GM19372 (cell line): ENCODE results near the gene SUDS3.
"Not testable (repeated sequence)": the region's sequence is repeated elsewhere in the genome, so short reads cannot be mapped to it uniquely, and the experiment has no call there.

Experiments
- ATAC-seq: cut with Tn5 transposase; IDR thresholded peaks from one replicate; pipeline ENCODE4 v1.9.1; 2021; ENCODE audit warnings: mild to moderate bottlenecking, low read depth, moderate library complexity; ENCODE audit not compliant: unreplicated experiment

SUDS3 gene

DNA sequence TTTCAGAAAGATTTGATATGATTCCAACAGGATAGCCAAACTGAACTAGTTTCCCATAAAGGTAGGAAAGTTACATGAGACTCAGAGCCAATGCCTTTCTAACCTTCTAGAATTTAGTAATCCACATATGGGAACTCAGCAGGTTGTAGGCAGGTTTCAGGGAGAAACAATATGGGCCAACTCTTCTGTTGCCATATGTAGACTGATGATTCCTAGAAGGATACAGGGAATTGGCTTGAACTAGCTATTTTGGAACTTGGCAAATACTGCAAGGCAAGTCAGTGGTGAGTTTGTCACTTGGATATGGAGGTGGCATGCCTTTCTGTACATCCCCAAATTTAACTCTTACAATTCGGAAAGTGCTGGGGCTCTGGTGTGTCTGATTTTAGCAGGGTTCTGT is 15.5 kb downstream of the SUDS3 start:
- no peak for ATAC-seq

GRCh38 chr12:118397708-118398440 is 21.5 kb downstream of the SUDS3 start:
- ATAC-seq: no peak

- ATAC-seq: no peak
Measured at GRCh38 chr12:118398524-118398923, 22.2 kb downstream of the SUDS3 start.

DNA sequence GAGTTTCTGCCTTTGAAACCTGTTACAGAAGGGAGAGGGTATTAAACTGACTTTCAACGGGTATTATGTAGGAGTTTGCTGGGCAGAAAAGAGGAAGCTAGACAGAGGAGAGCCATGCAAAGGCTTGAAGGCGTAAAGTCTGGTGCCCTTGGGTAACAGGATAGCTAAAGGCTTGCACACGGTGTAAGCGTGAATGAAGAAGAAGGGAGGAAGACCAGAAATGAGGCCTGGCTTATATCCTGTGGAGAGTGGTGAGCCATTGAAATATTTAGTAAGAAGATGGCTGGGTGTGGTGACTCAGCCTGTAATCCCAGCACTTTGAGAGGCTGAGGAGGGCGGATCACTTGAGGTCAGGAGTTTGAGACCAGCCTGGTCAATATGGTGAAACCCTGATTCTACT is 22.6 kb downstream of the SUDS3 start:
- ATAC-seq: no peak

DNA sequence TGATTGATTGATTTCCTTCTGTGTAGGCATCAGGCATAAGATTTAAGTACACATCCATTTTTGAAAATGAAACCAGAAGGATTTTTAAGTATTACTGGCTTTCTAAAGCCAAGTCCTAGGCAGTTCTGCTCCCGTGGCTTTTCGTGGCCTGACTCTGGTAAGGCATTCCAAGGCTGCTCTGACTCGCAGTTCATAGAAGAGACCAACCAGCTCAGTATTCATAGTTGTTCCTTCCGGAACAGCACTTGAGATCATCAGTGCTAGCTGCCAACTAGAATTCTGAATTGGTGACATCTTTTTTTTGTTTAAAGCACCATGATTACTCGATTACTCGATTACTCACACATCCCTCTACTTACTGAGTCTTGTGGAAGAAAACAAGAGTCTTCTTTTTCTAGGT is 25.9 kb downstream of the SUDS3 start:
- ATAC-seq: no peak

DNA sequence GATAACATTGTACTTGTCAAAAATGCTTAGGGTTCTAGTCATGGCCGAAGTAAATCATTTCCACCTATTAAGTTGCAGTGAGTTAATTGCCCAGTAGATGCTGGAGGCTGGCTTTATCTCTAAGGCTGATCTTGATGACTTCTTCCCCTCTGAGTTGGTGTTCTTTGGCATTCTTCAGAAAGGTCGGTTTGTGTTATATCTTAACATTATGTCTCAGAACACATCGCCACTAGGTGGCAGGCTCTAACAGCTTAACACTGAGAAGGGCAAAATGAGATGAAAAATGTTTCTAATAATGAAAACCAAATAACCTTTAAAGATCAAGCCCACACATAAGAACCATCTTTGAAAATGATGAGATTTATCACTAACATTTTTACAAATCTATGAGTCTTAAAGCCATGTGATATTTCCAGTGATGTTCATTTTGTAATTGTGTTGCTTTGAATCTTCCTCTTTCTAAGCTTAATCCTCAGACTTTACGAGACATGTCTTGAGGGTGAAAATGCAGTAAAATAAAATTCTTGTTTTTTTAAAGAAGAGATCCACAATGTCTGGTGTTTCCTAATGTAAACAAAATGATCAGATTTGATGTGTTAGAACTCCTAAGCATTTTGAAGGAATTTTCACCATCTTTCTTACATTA is 28.6 kb downstream of the SUDS3 start:
- peak; percentile 72 for ATAC-seq

DNA sequence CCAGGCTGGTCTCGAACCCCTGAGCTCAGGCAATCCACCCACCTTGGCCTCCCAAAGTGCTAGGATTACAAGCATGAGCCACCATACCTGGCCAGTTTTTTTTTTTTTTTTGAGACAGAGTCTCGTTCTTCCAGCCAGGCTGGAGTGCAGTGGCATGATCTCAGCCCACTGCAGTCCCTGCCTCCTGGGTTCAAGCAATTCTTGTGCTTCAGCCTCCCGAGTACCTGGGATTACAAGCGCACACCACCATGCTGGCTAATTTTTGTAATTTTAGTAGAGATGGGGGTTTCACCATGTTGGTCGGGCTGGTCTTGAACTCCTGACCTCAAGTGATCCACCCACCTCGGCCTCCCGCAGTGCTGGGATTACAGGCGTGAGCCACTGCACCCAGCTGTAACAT is 31.9 kb downstream of the SUDS3 start:
- not testable (repeated sequence) for ATAC-seq

DNA sequence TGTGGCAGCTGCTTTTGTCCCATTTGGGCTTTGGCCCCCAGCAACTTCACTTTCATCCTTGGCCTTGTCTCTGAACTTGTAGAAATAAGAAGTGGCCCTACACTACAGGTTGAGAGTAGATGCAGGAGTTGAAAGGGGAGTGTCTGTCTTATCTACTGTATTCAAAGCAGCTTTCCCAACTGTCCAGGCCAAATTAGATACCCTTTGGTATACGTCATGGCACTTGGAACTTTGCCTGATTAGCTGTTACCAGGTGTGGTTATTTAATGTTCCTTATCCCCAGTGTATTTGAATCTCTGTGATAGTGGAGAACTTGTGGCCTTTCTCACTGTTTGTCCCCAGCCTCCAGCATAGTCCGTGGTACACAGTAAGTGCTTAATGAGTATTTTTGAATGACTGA is 33.5 kb downstream of the SUDS3 start:
- no peak for ATAC-seq

DNA sequence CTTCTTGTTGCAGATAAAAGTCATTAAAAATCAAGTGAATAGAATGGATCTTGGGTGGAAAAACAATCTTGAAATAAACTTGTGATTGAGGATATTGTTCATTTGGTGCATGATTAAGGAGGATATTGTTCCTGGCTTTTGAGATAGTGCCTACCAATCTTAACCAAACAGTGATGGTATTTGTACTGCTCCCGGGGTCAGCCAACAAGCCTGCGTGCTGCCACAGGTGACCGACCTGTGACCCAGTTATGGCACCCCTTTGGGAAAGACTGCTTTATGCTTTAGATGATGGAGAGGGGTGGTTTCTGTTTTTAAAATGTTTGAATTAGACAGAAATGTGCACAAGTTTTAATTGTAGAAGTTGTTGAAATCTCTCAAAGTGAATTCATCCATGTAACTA is 41.6 kb downstream of the SUDS3 start:
- ATAC-seq: no peak

DNA sequence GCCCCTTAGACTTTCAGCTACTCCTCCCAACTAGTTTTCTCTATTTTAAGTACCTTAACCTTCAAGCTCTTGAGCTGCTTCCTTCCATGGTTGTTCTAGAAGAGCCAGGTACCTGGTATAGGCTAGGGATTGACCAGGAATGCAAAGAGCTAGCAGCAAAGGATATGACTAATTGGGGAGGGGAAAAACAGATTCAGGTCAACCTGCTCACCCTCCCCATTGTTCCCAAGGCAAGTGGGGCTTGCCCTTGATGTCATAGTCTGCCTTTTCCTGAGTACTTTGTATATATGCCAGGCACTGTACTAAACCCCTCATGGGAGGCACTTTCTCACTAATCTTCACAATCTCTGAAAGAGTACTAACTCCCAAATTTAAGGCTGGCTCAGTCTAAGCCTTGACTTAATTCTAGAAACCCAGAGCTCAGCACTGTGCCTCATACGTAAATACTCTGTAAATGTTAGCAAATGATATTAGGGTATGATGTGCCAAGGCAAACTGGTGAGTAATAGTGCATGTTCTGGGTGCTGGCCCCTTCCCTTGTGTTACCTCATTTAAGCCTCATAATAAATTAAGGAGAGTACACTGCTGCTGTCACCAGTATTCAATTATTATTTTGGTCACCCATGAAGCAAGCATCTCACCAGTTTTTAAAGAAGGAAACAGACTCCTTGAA is 42.2 kb downstream of the SUDS3 start:
- no peak for ATAC-seq

- ATAC-seq: no peak
Measured at GRCh38 chr12:118420673-118421072, 44.3 kb downstream of the SUDS3 start.

GRCh38 chr12:118424884-118425283 is 48.5 kb downstream of the SUDS3 start:
- no peak for ATAC-seq

- no peak for ATAC-seq
Measured at GRCh38 chr12:118425364-118425763, 49.0 kb downstream of the SUDS3 start.

- no peak for ATAC-seq
Measured at GRCh38 chr12:118427819-118428218, 51.5 kb downstream of the SUDS3 start.

- ATAC-seq: no peak
Measured at GRCh38 chr12:118428643-118429042, 52.3 kb downstream of the SUDS3 start.

DNA sequence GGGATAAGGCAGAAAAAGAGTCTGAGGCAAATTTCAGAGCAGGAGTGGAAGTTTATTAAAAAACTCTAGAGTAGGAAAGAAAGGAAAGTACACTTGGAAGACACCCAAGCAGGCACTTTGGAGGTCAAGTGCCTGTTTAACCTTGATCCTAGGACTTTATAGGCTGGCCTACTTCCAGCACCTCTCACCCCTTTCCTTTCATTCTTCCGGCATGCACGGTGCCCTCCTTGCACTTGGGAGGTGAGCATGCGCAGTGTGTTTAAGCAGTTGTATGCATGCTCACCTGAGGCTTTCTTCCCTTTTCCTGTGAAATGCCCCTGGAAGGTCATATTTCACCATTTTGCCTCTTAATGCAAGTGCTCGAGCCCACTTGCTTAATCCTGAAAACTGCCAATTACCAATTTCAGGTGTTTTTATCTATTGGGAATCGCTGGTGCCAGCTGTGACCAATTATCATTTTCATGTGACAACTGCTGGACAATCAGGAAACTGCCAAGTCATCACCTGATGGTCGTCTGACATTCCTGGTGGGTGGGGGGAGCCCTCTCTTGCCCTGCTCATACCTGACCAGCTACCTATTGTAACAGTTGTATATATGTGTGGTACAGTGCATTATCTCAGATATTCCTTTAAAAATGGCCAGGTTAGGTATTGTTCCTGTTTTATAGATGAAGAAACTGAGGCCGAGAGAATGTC is 53.5 kb downstream of the SUDS3 start:
- no peak for ATAC-seq

DNA sequence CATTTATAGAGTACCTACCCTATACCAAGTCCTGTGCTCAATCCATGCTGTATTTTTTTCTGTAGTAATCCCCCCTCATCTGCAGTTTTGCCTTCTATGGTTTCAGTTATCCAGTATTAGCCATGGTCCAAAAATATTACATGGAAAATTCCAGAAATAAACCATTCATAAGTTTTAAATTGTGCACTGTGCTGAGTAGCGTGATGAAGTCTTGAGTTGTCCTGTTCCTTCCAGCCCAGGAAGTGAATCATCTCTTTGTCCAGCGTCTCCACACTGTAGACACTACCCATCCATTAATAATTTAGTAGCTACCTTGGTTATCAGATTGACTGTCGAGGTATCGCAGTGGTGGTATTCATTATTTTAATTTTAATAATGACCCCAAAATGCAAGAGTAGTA is 54.2 kb downstream of the SUDS3 start:
- no peak for ATAC-seq

DNA sequence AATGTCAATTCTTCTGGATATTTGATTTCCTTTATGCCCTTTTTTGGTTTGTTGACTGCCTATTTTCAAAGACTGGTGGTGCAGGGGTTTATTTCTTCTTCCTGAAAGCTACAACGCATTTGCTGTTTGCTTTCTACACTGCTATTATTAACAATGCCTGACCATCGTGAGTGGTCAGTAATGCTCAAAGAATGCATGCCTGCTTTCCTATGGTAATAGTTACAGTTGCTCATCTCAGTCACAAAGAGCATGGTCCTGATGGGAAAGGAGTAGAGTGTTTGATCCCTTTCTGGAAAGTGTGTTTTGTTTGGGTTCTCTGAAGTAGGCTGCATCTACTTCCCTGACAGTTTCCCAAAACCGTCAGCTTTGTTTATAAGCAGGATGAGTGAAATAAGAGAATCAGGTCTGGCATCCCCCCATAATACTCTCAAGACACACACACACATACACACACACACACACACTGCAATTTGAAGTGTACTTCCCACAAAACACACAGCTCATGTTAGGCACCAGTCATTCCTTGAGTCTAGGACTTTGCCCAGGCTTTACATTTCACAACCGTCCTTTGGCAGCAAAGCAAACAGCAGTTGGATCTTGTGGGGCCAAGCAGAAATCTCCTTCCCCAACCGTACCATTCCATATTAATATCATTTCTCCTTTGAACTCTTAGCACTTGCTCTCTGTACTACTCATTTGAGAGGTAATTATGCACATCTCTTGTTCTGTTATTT is 56.6 kb downstream of the SUDS3 start:
- ATAC-seq: no peak

- no peak for ATAC-seq
Measured at GRCh38 chr12:118436002-118436730, 59.8 kb downstream of the SUDS3 start.

DNA sequence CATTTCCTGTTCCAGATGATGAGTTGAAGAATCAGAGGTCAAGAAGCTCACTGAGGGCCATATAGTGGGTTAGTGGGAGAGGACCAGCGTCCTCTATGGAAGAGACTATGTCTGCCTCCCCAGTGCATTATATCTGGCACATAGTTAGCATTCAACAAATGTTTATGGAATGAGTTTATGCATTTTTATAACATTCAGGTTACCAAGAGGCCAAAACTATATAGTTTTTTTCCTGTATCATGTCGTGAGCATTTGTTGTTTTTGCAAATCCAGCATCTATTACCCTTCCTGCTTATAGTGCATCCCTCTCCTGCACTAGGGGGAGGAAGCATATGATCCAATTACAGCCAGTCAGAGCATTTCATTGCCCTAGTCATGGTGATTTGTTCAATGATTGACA is 60.6 kb downstream of the SUDS3 start:
- ATAC-seq: no peak
